Measurements from ENCODE around the gene CBL.

The CBL gene

DNA sequence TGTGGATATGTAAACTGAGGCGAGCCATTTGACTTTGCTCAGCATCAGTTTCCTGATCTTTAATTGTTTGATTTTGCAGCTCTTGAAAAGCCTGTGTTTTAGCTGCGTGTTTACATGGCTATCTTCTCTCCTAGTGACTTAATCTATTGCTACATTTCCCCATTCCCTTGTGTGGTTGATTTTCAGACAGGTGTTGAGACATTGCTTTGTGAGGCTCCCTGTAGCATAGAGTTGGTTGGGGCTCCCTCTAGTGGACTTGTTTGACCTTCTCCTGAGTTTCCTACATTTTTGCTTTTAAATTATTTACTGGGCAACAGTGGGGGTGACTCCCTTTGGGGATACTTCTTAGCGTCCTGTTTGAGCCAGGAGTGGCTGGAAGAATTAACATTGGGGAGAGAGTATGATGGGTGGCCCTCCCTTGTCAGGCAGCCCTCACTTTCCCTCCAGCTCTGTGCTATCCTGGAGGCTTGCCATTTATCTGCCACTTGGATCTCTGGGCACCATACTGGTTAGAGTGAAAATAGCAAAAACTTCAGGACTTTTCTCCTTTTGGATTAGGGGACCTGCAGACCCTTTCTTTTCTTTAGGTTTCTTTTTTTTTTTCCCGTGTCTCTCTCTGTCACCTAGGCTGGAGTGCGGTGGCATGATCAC lies 9.2 kb upstream of the CBL start:
- Histone ChIP-seq H3K4me1 (ENCODE audit: control insufficient read depth, insufficient read depth, low read length) (no peaks in the 10 kb centered on the region), H3K27ac (ENCODE audit: extremely low read depth, low read depth, low read length) (no peak overlapping the region), H3K36me3 (ENCODE audit: control insufficient read depth in 2 of 2, insufficient read depth in 1 of 2, low read length in 2 of 2) (no peaks in the 10 kb centered on the region), H3K4me3 (ENCODE audit: low read depth, low read length) (no peak overlapping the region), H3K9me3 (ENCODE audit: control insufficient read depth, insufficient read depth, low read depth, low read length) (no peaks in the 10 kb centered on the region)
- CTCF ChIA-PET: interaction anchor here (0.5 to 2.5 kb wide), 49 partner anchors 8 to 1994 kb away, joined by 3 to 16 read pairs (median 4); partner anchors contain the start of genes C2CD2L, DPAGT1, NHERF4 and NLRX1
- POLR2A ChIA-PET: interaction anchor here (0.8 to 2.0 kb wide), 3 partner anchors 20 to 120 kb away, joined by 3 to 5 read pairs (median 4); partner anchors contain the start of genes HINFP and MCAM
- TF ChIP-seq ZNF600 (tag by site-specific recombination; IDR thresholded peaks at IDR 0.05) (no peak), ZNF350 (tag by site-specific recombination; IDR thresholded peaks at IDR 0.05) (no peak), ZNF555 (tag by site-specific recombination; conservative IDR thresholded peaks at IDR 0.05) (no peak), ZBTB6 (tag by site-specific recombination; IDR thresholded peaks at IDR 0.05) (no peak), ZNF596 (tag by site-specific recombination; IDR thresholded peaks at IDR 0.05) (no peak), SP2 (tag by site-specific recombination; IDR thresholded peaks at IDR 0.05) (no peak), HIC1 (tag by site-specific recombination; IDR thresholded peaks at IDR 0.05) (no peak), ZNF335 (tag by site-specific recombination; conservative IDR thresholded peaks at IDR 0.05) (no peak), ZNF37A (tag by site-specific recombination; IDR thresholded peaks at IDR 0.05) (no peak), ZSCAN16 (tag by site-specific recombination; IDR thresholded peaks at IDR 0.05) (no peak), ZFHX2 (tag by site-specific recombination; conservative IDR thresholded peaks at IDR 0.05) (no peak), ZNF2 (tag by site-specific recombination; IDR thresholded peaks at IDR 0.05) (0 out of 2 replicates have a peak, but pooled peaks have one; percentile 31), ZNF830 (tag by site-specific recombination; IDR thresholded peaks at IDR 0.05; ENCODE audit: low read depth) (no peak), ZNF654 (tag by site-specific recombination; IDR thresholded peaks at IDR 0.05; ENCODE audit: low read depth) (peak; percentile 91), ZEB2 (tag by site-specific recombination; IDR thresholded peaks at IDR 0.05) (0 out of 2 replicates have a peak, but pooled peaks have one; percentile 26), ZNF660 (tag by site-specific recombination; IDR thresholded peaks at IDR 0.05) (no peak), ZNF664 (tag by site-specific recombination; IDR thresholded peaks at IDR 0.05) (peak; percentile 64; the same call in 1 of the 2 replicates), ZNF544 (tag by site-specific recombination; IDR thresholded peaks at IDR 0.05) (no peak), PRDM1 (tag by site-specific recombination; IDR thresholded peaks at IDR 0.05) (0 out of 2 replicates have a peak, but pooled peaks have one; percentile 18), SCRT2 (tag by site-specific recombination; IDR thresholded peaks at IDR 0.05) (peak; percentile 73)
- TF ChIP-seq, protein P1, sequence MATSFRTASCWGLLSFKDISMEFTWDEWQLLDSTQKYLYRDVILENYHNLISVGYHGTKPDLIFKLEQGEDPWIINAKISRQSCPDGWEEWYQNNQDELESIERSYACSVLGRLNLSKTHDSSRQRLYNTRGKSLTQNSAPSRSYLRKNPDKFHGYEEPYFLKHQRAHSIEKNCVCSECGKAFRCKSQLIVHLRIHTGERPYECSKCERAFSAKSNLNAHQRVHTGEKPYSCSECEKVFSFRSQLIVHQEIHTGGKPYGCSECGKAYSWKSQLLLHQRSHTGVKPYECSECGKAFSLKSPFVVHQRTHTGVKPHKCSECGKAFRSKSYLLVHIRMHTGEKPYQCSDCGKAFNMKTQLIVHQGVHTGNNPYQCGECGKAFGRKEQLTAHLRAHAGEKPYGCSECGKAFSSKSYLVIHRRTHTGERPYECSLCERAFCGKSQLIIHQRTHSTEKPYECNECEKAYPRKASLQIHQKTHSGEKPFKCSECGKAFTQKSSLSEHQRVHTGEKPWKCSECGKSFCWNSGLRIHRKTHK (tag by site-specific recombination; IDR thresholded peaks at IDR 0.05): no peak
- TF ChIP-seq, protein P2, sequence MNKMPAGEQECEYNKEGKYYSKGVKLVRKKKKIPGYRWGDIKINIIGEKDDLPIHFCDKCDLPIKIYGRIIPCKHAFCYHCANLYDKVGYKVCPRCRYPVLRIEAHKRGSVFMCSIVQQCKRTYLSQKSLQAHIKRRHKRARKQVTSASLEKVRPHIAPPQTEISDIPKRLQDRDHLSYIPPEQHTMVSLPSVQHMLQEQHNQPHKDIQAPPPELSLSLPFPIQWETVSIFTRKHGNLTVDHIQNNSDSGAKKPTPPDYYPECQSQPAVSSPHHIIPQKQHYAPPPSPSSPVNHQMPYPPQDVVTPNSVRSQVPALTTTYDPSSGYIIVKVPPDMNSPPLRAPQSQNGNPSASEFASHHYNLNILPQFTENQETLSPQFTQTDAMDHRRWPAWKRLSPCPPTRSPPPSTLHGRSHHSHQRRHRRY (tag by site-specific recombination; IDR thresholded peaks at IDR 0.05): no peak
- TF ChIP-seq, protein P3, sequence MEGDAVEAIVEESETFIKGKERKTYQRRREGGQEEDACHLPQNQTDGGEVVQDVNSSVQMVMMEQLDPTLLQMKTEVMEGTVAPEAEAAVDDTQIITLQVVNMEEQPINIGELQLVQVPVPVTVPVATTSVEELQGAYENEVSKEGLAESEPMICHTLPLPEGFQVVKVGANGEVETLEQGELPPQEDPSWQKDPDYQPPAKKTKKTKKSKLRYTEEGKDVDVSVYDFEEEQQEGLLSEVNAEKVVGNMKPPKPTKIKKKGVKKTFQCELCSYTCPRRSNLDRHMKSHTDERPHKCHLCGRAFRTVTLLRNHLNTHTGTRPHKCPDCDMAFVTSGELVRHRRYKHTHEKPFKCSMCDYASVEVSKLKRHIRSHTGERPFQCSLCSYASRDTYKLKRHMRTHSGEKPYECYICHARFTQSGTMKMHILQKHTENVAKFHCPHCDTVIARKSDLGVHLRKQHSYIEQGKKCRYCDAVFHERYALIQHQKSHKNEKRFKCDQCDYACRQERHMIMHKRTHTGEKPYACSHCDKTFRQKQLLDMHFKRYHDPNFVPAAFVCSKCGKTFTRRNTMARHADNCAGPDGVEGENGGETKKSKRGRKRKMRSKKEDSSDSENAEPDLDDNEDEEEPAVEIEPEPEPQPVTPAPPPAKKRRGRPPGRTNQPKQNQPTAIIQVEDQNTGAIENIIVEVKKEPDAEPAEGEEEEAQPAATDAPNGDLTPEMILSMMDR (tag by site-specific recombination; IDR thresholded peaks at IDR 0.05): peak; percentile 60; the same call in 1 of the 2 replicates
- TF ChIP-seq, protein P4, sequence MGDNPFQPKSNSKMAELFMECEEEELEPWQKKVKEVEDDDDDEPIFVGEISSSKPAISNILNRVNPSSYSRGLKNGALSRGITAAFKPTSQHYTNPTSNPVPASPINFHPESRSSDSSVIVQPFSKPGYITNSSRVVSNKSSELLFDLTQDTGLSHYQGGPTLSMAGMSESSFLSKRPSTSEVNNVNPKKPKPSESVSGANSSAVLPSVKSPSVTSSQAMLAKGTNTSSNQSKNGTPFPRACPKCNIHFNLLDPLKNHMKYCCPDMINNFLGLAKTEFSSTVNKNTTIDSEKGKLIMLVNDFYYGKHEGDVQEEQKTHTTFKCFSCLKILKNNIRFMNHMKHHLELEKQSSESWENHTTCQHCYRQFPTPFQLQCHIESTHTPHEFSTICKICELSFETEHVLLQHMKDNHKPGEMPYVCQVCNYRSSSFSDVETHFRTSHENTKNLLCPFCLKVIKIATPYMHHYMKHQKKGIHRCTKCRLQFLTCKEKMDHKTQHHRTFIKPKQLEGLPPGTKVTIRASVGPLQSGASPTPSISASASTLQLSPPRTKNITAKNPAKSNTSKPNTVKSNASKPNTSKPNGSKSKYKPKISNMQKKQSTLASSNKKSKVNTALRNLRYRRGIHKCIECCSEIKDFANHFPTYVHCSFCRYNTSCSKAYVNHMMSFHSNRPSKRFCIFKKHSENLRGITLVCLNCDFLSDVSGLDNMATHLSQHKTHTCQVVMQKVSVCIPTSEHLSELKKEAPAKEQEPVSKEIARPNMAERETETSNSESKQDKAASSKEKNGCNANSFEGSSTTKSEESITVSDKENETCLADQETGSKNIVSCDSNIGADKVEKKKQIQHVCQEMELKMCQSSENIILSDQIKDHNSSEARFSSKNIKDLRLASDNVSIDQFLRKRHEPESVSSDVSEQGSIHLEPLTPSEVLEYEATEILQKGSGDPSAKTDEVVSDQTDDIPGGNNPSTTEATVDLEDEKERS (tag by site-specific recombination; IDR thresholded peaks at IDR 0.05): no peak
- TF ChIP-seq, protein P5, sequence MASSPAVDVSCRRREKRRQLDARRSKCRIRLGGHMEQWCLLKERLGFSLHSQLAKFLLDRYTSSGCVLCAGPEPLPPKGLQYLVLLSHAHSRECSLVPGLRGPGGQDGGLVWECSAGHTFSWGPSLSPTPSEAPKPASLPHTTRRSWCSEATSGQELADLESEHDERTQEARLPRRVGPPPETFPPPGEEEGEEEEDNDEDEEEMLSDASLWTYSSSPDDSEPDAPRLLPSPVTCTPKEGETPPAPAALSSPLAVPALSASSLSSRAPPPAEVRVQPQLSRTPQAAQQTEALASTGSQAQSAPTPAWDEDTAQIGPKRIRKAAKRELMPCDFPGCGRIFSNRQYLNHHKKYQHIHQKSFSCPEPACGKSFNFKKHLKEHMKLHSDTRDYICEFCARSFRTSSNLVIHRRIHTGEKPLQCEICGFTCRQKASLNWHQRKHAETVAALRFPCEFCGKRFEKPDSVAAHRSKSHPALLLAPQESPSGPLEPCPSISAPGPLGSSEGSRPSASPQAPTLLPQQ (tag by site-specific recombination; IDR thresholded peaks at IDR 0.05): 0 out of 2 replicates have a peak, but pooled peaks have one; percentile 34
